HG03064 (cell line): Measurements from ENCODE around the gene QKI.
"Not testable (repeated sequence)": the region's sequence is repeated elsewhere in the genome, so short reads cannot be mapped to it uniquely, and the experiment has no call there.

Experiments
- ATAC-seq: cut with Tn5 transposase; IDR thresholded peaks from one replicate; pipeline ENCODE4 v1.9.1; 2021; ENCODE audit warnings: low read depth; ENCODE audit not compliant: unreplicated experiment

The QKI gene

GRCh38 chr6:163474581-163474980, 60.1 kb downstream of the QKI start:
- no peak for ATAC-seq

DNA sequence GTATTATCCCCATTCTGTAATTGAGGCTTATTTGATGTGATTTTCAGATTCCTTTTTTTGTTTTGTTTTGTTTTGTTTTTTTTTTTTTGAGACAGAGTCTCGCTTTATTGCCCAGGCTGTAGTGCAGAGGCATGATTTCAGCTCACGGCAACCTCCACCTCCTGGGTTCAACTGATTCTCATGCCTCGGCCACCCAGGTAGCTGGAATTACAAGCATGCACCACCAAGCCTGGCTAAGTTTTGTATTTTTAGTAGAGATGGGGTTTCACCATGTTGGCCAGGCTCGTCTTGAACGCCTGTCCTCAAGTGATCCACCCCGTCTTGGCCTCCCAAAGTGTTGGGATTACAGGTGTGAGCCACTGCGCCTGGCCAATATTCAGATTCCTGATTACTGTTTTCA, 62.4 kb downstream of the QKI start:
- ATAC-seq = not testable (repeated sequence)

- ATAC-seq = no peak
Measured at GRCh38 chr6:163483107-163483506, 68.6 kb downstream of the QKI start.

DNA sequence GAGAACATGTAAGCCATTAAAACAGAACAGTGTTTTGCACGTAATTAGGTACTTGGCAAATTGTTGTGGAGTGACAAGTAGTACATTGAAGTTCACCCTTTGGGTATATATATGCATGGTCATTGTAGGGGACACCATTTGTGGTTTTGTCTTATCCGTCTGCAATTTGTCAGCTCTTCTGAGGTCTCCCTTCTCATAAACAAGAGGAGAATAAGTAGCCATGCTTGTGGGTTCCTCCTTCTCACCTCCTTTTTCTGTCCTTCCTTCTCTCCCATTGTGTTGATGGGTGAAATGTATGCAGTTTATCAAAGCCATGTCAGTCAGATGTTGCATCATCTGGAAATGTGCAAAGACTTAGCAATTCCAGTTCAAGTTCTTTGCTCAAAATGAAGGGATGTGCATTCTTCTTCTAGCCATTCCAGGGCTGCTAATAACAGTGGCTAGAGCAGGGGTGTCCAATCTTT, 70.9 kb downstream of the QKI start:
- no peak for ATAC-seq

DNA sequence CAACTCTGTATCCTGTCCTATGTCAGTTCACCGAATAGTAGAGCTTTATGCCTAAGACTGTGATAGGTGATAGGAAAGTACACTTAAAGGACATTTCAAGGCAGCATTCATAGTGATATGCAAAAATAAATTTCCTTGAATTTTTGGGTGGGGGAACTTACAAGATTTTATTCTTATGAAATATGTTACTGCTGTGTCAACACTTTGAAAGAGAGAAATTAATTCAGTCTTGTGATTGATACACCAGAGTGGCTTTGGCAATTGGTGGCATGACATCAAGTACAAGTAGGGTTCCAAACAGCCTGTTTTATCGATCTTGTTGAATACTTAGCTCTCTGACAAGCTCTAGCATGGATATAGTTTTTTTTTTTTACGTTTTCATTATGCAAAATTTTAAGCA, 72.3 kb downstream of the QKI start:
- ATAC-seq = no peak

DNA sequence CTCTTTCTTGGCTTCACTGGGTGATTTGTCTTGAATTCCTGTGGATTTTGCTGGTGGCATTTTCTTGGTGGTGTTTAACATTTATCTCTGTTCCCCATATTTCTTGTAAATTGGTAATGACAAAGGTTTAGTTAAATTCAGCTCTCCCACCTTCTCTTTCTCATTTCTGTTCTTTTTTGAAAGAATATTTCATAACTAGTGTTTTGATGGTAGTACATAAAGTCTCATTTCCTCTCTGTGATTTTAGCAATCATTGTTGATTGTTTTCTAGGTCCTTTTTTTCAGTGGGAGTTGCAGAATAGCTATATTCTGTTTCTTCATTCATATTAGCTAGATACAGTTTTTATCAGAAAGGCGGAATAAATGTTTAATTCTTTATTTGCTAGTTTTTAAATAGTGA, 73.1 kb downstream of the QKI start:
- ATAC-seq = no peak

GRCh38 chr6:163489584-163489983, 75.1 kb downstream of the QKI start:
- no peak for ATAC-seq

- ATAC-seq = no peak
Measured at GRCh38 chr6:163490826-163491577, 76.5 kb downstream of the QKI start.

GRCh38 chr6:163491737-163492300, 77.3 kb downstream of the QKI start:
- no peak for ATAC-seq

DNA sequence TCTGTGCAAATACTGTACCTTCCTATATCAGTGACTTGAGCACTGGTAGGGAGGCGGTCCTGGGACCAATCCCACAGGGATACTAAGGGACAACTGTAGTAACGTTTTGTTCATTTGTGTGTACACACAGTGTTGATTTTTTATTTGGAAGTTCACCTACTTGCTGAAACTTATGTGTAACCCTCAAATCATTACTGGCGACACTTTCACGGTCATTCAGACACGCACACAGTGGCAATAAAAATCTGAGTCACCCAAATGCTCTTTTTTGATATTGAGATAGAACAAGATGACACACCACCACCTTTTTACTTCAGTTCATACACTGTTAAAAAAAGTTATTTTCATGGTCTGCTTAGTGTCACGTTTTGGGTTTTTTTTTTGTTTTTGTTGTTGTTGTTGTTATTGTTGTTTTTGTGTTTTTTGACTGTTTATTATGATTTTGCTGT, 79.8 kb downstream of the QKI start:
- ATAC-seq = no peak

DNA sequence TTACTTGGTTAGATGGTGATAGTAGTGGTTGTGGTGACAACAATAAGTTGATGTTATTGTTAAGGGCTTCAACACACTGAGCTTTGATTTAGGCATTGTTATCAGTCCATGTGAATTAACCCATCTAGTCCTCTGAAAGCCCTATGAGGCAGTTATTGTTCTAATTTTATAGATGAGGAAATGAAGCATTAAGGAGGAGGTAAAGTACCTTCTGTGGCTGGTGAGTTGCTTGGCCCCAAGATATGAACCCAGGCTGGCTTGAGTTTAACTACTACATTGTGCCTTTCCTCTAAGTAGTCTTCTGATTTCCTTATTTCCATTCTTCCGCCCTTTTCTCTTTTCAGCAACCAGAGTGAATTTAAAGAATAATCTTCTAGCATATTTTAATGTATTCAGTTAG, 81.7 kb downstream of the QKI start:
- ATAC-seq = no peak

DNA sequence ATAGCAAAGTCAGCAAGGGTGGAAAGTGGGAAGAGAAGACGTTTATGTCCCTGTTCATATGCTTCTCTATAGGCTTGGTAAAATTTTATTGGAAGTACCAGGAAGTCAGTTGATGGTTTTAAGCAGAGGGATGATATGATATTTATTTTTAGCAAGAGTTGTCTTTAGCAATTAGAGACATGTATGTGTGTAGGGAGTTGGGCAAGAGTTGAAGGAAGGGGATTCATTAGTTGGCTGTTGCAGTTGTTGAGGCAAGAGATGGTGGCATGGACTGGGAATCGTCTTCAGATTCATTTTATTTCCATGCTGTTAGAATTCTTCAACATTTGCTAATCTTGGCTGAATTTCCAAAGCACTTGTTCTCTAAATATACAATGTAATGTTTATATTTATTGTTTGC, 85.6 kb downstream of the QKI start:
- ATAC-seq = no peak

DNA sequence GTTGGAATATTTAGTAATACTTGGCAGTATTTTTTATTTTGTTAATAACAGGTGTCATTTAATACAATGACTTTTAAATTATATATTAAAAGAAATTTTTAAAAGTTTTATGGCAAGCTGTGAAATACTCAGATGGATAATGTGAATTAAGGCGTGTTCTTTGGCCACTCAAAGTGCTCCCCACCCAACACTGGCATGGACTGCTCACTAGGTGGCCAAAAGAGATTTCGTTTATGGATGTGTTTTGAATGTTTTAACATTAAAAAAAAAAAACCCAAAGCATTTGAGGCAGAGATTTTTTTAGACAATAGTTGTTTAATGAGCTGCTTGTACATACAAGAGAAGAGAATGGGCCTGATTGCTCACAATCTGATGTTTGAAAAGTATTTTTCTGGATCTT, 86.5 kb downstream of the QKI start:
- no peak for ATAC-seq

GRCh38 chr6:163501439-163501838, 86.9 kb downstream of the QKI start:
- no peak for ATAC-seq

DNA sequence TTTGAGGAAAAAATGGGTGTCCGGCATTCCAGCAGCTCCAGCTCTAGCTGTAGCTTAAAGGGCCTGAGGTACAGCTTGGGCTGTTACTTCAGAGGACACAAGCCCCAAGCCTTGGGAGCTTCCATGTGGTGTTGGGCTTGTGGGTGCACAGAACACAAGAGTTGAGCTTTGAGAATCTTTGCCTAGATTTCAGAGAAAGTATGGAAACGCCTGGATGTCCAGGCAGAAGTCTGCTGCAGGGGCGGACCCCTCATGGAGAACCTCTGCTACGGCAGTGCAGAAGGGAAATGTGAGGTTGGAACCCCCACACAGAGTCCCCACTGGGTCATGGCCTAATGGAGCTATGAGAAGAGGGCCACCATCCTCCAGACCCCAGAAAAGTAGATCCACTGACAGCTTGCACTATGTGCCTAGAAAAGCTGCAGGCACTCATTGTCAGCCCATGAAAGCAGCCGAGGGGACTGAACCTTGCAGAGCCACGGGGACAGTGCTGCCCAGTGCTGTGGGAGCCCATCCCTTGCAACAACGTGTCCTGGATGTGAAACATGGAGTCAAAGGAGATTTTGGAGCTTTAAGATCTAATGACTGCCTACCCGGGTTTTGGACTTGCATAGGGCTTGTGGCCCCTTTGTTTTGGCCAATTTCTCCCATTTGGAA, 90.6 kb downstream of the QKI start:
- no peak for ATAC-seq

GRCh38 chr6:163507965-163508364, 93.4 kb downstream of the QKI start:
- ATAC-seq = no peak

DNA sequence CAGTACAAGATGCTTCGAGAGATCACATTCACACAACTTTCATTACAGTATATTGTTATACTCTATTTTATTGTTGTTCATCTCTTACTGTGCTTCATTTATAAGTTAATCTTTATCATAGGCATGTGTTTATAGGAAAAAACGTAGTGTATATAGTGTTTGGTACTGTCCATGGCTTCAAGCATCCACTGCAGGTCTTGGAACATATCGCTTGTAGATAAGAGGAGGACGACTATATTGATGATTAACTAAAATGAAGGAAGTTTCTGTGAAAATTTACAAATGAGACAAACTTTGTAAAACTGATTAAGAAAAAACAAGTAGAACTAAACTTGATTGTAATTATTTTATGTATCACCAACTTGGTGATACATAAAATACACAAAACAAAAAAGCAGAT, 98.5 kb downstream of the QKI start:
- ATAC-seq = no peak

GRCh38 chr6:163513570-163514166, 99.2 kb downstream of the QKI start:
- ATAC-seq = no peak

GRCh38 chr6:163516908-163517307, 102.4 kb downstream of the QKI start:
- ATAC-seq = no peak

- no peak for ATAC-seq
Measured at GRCh38 chr6:163520956-163521355, 106.4 kb downstream of the QKI start.

- ATAC-seq = no peak
Measured at GRCh38 chr6:163522033-163522432, 107.5 kb downstream of the QKI start.
